NB4 (cell line): ENCODE measurements around the gene SRGAP1.

ENCODE experiments used
- POLR2A ChIP-seq: IDR thresholded peaks from 2 replicates; pipeline ENCODE4 v1.6.1; 2011; ENCODE audit warnings: mild to moderate bottlenecking; ENCODE audit not compliant: insufficient read length; ENCODE audit errors: extremely low read depth
- TF ChIP-seq, protein P1 (sequence below): IDR thresholded peaks from one replicate; pipeline ENCODE4 v1.5.1; 2012; ENCODE audit warnings: low read depth, low read length
- TF ChIP-seq, protein P2 (sequence below): IDR thresholded peaks from 2 replicates; pipeline ENCODE4 v1.6.1; 2011; ENCODE audit warnings: low read depth, low read length

DNA sequence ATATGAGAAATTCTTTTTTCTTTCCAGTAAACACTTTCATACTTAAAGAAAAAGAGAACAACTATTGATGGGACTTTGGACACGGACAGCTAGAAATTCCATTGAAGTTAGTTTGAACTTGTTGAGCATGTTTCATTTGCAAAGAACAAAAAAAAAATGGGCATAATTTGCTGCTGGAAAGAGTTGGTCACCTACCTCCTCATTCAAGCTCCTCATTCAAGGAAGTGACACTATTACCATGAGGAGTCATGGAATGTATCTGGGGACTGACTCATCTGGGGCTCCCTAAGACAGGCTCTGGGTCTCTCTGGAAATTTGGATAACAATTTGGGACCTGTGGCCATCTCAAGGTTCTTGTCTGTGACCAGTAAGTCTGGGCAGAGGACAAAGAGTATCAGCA lies 327.2 kb downstream of the SRGAP1 start:
- TF ChIP-seq POLR2A = no peak
- TF ChIP-seq, protein P1, sequence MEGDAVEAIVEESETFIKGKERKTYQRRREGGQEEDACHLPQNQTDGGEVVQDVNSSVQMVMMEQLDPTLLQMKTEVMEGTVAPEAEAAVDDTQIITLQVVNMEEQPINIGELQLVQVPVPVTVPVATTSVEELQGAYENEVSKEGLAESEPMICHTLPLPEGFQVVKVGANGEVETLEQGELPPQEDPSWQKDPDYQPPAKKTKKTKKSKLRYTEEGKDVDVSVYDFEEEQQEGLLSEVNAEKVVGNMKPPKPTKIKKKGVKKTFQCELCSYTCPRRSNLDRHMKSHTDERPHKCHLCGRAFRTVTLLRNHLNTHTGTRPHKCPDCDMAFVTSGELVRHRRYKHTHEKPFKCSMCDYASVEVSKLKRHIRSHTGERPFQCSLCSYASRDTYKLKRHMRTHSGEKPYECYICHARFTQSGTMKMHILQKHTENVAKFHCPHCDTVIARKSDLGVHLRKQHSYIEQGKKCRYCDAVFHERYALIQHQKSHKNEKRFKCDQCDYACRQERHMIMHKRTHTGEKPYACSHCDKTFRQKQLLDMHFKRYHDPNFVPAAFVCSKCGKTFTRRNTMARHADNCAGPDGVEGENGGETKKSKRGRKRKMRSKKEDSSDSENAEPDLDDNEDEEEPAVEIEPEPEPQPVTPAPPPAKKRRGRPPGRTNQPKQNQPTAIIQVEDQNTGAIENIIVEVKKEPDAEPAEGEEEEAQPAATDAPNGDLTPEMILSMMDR = no peak
- TF ChIP-seq, protein P2, sequence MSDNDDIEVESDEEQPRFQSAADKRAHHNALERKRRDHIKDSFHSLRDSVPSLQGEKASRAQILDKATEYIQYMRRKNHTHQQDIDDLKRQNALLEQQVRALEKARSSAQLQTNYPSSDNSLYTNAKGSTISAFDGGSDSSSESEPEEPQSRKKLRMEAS = no peak
